NCI-H82 (cell line): ENCODE data around the gene HSPA12A.
"Not testable (repeated sequence)": the region's sequence is repeated elsewhere in the genome, so short reads cannot be mapped to it uniquely, and the experiment has no call there.

Experiments used
- DNase-seq: peaks from one replicate; lab custom pipeline; 2025; lab: John Stamatoyannopoulos, UW

HSPA12A gene

DNA sequence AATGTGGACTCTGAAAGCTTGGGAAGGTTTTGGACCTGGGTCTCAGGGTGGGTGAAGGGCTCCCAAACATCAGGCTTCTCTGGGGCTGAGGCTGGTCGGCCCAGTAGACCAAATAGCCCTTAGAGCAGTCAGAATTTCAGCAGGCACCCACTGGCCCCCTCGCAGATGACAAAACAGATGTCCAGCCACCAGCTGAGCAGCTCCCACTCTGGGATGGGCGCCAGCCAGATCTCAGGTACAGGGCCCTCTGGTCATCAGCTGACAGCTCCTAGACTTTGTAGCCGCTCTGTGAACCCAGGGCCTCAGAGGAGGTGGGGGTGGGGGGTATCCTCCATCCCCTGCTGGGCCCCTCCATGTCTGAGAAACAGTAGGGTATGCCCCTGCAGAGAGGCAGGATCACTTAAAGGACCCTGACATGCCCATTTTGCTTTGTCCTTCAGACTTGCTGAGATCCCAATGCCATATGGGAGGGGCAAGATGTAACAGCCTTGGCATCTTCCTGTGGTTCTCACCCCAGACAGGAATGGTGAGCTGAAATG is 26.5 kb downstream of the HSPA12A start:
- no peak for DNase-seq

DNA sequence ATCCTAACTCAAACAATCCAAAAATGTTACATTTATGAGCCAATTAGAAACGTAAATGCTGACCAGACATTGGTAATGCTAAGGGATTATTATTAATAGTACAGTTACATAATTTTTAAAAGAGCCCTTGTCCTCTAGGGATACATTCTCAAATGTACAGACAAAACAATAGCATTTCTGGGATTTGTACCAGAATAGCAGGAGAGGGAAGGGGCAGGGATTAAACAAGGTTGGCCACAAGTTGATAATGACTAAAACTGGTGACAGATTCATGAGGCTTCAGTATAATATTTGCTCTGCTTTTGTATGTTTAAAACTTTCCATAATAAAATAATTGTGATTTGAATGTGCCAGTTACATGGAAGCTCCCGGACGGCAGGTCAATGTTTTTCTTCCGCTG is 27.0 kb downstream of the HSPA12A start:
- DNase-seq, result no peak

DNA sequence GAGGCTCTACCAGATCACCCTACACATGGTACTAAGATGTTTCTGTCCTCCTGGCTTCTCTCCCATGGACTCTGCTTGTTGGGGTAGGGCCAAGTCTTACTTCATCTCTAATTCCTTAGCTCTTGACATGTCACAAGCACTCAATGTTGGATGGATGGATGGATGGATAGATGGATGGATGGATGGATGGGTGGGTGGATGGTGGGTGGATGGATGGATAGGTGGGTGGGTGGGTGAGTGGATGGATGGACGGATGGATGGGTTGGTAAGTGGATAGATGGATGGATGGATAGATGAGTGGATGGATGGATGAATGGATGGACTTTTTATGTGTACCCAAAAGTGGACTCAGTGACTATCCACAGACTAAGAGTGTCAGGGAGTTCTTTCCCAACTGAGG is 28.5 kb downstream of the HSPA12A start:
- DNase-seq, result no peak

DNA sequence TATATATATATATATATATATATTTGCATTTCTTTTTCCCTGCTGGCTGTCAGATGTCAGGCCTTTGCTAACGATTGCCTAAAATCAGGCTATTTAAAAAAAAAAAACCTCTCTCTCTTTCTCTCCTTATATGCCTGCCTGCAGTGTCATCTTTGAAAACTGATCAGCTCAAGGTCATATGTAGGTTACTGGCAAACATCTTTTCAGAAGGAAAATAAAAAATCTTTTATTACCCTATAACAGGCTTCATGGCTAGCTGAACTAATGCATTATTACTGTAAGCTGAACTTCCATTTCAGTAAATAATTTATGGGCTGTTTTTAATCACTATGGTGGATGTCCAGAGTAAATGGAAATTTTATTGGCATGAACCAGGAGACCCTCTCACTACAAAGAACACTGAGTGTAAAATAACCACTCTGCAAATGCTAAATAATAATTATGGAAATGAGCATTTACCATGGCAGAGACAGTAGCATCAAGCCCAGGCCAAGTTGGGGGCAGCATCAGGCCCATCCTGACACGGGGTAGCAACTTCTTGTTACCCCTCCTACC is 29.3 kb downstream of the HSPA12A start:
- no peak for DNase-seq

DNA sequence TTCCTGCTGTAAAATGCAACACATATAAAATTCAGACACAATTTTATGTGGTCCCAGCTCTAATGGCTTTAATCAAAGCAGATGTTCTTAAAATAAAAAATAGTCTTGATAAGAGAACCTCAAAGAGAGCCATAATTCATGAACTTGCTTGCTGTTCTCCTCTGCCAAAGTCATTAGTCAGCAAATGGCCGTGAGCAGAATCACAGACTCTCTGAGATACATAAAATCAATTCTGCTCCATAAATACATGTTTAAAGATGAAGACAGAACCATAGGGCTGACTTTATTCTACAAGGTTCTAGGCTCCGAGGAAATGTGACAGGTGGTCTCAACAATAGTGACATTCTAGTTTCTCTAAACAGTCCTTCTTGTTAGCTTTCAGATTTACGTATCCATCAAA is 29.8 kb downstream of the HSPA12A start:
- DNase-seq, result no peak

DNA sequence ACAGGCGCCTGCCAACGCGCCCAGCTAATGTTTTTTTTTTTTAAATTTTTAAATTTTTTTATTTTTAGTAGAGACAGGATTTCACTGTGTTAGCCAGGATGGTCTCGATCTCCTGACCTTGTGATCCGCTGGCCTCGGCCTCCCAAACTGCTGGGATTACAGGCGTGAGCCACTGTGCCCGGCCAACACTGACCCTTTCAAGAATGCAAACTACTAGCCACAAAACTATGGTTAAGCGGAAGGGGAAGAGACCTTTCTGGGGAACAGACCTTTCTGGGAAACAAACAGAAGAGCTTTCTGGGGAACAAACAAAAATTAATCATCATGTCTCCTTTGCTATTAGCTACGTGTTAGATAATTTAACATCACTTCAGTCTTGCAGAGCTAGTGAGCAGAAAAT is 30.6 kb downstream of the HSPA12A start:
- DNase-seq, result not testable (repeated sequence)

DNA sequence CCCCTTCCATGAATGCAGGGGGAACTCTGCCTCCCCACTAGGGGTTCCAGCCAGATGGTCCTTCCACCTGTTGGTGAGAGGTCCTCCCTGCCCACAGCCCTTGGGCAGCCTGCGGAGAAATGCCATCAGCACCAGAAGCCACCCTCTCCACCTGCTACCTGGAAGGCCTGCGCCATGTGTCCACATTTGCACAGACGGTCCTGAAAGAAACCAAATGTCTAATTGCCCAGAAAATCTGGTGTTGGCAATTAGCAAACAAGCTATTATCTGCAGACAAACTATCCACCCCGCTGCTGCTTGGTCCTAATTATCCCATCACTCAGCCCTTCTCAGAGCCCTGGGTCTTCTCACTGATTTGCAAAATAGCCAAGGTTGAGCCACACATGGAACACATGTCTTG is 32.3 kb downstream of the HSPA12A start:
- DNase-seq, result peak; percentile 35

DNA sequence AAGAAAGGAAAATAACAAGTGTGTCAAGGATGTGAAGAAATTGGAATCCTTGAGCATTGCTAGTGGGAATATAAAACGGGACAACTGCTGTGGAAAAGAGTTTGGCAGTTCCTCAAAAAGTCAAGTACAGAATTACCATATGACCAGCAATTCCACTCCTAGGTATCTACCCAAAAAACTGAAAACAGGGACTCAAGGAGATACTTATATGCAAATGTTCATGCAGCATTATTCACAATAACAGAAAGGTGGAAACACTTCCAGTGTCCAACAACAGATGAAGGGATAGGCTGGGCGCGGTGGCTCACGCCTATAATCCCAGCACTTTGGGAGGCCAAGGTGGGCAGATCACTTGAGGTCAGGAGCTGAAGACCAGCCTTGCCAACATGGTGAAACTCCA is 33.5 kb downstream of the HSPA12A start:
- no peak for DNase-seq

DNA sequence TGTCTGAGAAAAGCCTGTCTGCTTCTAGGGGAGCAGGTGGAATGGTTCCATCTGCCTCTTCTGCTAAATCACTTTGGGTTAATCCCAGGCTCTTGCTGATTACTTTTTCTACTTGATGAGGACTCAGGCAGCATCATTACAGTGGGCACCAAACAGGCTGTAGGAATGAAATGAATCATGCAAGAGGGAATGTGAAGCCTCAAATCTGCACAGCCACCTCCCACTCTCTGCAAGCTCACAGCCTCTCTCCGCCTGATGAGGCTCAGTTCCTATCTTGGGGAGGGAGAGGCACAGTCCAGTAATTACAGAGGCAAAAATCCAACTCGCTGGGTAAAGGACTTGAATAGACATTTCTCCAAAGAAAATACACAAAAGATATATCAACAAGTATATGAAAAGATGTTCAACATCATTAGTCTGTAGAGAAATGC is 34.0 kb downstream of the HSPA12A start:
- peak; percentile 71 for DNase-seq

DNA sequence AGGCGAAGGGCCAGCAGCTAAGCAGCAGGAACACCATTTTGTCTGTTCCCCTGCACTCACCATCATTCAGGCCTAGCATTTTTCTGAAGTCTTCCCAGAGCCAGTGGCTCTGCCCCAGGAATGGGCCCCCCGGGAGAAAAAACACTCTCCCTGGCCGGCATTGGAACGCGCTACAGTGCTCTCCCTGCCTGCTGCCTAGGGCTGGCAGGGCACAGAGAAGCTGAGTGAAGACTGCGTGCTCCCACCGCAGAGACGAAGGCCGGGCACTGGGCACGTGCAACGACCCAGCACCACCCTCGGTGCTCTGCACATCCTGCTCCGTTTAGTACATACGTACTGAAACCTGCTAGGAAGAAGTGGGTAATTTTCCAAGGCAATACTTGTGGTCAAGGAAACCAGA is 34.4 kb downstream of the HSPA12A start:
- DNase-seq, result no peak

DNA sequence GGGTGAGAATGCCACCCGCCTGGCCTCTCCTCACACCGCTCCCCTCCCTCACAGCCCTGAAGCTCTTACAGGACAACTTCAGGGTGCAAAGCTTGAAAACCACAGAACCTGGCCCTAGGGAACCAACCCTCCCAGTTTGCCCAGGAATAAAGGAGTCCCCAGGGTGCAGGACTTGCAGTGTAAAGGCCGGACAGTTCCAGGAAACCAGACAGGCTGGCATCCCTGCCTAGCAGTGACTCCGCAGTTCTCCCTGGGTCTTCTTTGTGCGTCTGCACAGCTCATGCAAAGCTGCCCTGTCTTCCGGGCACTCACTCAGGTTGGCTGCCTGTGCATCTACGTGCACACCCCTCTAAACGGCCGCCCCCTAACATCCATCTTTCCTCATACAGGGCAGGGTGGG is 36.1 kb downstream of the HSPA12A start:
- no peak for DNase-seq

DNA sequence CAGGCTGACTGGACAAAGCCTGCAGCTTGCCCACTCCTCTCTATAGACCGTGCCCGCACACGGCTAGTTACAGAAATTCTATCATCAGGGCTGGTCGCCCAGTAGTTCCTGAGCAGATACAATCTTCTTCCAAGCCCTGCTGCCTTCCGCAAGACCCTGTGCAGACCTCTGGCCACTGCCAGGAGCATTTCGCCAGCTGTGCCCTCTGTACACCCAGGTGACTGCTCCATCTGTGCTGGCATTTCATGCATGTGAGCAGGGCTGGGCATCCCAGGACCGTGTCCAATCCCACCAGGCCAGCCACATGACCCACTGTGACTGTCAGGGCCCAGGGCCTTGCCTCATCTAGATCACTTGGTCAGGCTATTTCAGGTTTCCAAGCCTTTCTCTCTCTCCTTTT is 36.9 kb downstream of the HSPA12A start:
- no peak for DNase-seq

DNA sequence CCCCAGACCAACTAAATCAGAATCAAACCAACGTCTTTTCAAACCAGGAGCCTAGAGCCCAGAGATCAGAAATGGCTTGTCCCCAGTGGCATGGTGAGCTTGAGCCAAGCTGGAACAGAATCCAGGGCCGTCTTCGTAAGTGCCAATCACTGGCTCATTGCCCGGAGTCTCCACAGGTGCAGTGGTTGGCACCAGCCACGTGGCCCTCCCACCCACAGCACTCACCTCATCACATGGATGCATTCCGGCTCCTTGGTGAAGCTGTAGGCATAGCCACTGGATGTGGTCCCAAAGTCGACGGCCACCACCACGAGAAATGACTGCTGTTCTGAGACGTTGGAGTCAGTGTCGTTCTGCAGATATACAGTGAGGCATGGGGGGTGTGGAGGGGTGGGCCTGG is 37.4 kb downstream of the HSPA12A start:
- no peak for DNase-seq

DNA sequence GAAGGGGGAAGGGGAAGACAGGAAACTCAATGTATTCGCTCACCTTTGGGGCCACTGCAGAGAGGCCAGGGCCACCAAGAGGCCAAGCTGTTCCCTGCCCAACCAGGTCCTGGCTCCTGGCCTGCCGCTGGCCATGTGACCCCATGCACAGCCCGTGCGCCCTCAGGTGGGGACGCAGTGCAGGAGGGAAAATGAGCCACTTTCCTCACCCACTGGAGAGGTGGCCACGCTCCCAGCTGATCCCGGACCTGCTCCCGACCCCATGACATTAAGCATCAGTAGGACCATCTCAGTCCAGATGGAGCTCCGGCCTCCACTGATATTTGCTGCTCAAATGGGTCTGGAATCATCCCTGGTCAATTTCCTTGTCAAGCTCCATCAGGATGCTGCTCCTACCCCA is 40.2 kb downstream of the HSPA12A start:
- DNase-seq, result no peak

DNA sequence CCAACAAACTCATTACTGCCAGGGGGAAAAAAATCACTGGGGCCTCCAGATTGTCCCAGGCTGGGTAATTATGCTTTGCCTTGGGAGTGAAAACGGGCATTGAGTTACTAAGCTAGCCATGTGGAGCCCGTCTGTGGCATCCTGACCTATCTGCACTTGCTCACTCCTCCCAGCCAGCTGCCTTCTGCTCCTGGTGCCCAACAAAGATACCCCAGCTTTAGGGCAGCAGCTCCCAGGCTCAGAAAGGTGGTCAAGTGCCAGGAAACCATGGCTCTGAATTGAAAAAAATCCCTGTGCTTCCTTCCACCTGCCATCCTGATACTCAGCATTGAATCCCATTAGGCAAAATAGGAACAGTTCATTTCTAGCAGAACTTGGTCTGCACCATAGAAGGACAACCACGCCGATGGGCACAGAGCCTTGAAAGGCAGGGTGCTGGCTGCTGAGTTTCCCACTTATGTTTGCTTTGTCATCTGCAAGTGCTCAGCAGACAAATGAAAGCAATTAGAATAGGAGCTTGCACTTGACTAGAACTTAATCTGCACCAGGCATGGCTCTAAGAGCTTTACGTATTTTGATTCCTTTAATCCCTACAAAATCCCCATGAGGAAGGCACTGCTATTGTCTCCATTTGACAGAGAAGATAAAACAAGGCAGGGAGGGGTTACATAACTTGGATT is 42.8 kb downstream of the HSPA12A start:
- peak; percentile 91 for DNase-seq

DNA sequence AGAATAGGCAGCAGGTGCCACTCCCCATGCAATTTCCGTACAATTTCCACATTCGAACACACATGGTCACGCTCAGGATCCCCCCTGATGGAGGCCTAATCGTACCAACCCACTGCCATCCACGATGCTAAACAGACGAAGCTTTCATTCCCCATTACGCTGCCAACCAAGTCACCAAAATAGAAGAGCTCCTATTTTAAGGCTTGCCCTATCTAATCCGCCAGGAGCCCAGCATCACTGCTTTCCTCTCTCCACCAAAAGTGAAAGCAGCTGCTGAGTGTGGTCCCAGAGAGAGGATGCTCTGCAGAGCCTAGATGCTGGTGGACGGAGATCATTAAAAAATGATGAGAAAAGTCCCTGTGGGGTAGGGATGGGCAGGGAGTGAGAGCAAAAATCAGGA is 43.3 kb downstream of the HSPA12A start:
- no peak for DNase-seq

DNA sequence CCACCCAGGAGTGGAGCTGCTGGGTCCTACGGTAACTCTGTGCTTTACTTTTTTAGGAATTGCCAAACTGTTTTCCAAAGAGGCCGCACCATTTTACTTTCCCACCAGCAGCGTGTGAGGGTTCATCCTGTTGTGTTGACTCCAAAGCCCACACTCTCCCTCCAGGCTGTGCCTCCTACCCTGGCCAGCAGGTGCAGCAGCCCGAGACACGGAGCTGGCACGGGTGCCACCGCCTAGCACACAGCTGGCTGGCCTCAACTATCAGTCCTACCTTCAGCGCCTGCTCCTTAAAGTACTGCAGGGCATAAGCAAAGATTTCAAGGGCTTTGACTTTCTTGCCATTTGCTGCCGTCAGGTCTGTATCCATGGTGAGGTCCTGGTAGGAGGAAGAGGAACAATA is 44.0 kb downstream of the HSPA12A start:
- no peak for DNase-seq

DNA sequence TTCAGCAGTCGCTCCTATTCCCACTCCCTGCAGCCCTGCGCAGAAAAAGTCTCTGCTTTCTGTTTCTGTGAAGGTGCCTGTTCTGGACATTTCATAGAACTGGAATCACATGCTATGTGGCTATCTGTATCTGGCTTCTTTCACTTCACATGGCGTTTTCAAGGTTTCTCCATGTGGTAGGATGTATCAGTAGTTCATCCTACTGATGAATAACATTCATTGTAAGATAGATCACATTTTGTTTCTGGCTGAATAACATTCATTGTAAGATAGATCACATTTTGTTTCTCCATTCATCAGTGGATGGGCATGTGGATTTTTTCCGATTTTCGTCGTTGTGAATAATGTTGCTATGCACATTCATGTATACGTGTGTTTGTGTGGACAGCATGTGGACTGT is 44.5 kb downstream of the HSPA12A start:
- DNase-seq, result no peak

DNA sequence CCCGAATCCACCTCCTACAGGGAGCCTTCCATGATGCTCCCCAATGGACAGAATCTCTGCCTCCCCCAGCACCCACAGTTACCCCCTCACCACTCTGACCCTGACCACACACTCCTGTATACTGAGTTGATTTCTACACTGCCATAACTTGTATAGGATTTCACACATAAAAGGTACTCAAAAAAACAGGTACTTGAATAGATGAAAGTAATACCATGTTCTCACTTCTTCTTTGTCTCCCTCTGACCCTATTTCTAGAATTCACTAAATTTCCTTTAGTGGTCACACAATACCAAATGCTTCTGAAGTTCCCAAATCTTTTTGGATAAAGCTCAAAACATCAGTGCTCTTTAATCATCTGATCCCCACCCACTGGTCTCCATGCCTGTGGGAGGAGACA is 45.4 kb downstream of the HSPA12A start:
- DNase-seq, result no peak

DNA sequence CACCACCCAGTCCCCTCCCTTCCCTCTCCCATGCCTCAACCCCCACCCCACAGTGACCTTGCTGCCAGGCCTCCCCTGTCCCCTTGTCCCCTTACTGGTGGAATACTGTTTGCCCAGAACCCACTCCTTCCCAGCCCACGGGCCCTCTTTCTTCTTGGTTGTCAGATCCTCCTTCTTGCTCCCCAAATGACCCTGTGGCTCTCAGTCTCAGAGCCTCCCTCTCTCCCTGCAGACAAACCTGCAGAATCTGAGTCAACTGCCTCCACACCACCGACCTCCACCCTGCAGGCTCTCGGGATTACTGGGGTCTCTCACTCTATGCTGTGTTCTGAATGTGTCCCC is 47.5 kb downstream of the HSPA12A start:
- DNase-seq, result no peak

DNA sequence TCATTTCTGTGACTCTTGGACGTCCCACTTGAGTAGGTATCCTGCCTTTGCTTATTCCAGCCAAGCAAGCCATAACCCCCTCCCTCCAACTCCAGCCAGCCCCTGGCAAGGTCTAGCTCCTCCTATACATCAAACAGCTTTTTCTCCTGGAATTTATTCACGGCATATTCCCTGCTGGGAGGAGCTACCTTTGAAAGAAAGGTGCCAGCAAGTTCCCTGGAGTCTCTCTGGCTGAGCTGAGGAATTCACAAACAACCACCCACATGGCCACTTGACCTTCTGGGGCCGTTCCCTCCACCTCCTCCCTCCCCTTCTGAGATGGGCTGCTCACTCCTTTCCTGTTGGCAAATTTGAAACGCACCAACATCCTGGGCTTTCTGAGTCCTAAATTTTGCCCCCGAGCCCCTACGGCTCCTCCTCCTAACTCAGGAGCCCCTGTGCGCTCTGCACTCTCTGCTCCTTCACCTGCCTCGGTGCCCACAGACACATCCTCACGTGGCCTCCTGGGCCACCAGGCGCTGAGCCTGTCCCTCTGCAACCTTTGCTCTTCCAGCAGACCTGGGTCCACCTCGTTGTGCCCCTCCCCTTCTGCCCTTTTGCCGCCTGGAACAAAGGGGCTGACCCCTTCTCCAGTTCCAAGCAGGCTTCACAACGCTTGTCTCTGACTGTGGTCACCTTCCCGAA is 48.0 kb downstream of the HSPA12A start:
- no peak for DNase-seq

DNA sequence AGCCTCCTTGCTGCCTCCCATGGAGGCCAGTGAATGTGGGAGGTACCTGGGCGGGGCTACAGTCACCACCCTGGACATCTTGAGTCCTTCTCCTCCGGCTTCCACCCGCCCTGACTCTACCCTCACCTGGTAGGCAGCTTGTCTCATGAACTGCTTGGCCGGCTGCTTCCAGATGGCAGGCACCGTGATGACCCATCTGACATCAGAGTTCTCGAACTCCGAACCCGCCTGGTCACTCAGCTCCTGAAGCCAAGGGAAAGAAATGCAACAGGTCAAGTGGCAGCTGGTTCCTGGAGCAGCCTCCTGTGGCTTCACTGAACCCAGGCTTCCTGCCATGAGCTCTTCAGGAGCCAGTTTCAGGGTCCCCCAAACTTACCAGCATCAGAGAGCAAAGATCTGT is 50.1 kb downstream of the HSPA12A start:
- DNase-seq, result no peak

DNA sequence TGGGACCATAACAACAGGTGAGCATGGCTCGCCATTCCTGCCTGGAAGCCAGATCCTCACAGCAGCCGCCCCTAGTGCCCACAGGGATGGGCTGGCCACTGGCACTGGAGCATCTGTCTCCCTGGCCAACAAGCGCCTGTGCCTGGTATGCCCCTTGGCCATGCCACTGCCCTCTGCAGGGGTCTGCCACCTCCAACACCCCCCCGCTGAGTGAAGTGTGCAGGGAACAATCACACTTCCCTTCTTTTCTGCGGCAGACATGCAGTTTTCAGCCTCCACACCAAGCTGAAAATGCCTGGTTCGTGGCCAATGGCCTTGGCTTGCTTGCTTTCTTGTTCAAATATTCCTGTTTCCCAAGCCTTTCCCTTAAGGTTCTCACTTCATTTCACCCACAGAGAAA is 50.7 kb downstream of the HSPA12A start:
- DNase-seq, result no peak
